SK-N-SH (cell line): ENCODE data around the gene CFAP97.

ENCODE experiments used
- EP300 ChIP-seq, 2 experiments: IDR thresholded peaks; 2 replicates each; pipeline versions ENCODE4 v1.4.0 to v1.6.1; 2012; ENCODE audit warnings: borderline replicate concordance in 1 of 2, low read depth in 1 of 2, low read length in 1 of 2
- FOXM1 ChIP-seq: IDR thresholded peaks from 2 replicates; pipeline ENCODE4 v1.4.0; 2012; ENCODE audit warnings: low read depth, mild to moderate bottlenecking
- MXI1 ChIP-seq: IDR thresholded peaks from 2 replicates; pipeline ENCODE4 v1.6.1; 2012; ENCODE audit warnings: mild to moderate bottlenecking, low read depth, low read length, improper control_type of control experiment
- POLR2AphosphoS5 ChIP-seq: IDR thresholded peaks from 2 replicates; pipeline ENCODE4 v1.6.1; 2012; ENCODE audit warnings: low read depth, low read length
- RAD21 ChIP-seq: IDR thresholded peaks from 2 replicates; pipeline ENCODE4 v1.6.1; 2012; ENCODE audit warnings: mild to moderate bottlenecking, low read length
- TF ChIP-seq, protein P1 (sequence below): IDR thresholded peaks from 2 replicates; pipeline ENCODE4 v1.6.1; 2012; ENCODE audit warnings: mild to moderate bottlenecking, low read depth, low read length, moderate library complexity
- TF ChIP-seq, protein P2 (sequence below): IDR thresholded peaks from 2 replicates; pipeline ENCODE4; 2012
- TF ChIP-seq, protein P3 (sequence below): fragments of 200-600 bp; sonication (generic); IDR thresholded peaks from 2 replicates; pipeline ENCODE4 v1.6.1; 2017; ENCODE audit warnings: antibody characterized with exemption, mild to moderate bottlenecking, moderate library complexity

DNA sequence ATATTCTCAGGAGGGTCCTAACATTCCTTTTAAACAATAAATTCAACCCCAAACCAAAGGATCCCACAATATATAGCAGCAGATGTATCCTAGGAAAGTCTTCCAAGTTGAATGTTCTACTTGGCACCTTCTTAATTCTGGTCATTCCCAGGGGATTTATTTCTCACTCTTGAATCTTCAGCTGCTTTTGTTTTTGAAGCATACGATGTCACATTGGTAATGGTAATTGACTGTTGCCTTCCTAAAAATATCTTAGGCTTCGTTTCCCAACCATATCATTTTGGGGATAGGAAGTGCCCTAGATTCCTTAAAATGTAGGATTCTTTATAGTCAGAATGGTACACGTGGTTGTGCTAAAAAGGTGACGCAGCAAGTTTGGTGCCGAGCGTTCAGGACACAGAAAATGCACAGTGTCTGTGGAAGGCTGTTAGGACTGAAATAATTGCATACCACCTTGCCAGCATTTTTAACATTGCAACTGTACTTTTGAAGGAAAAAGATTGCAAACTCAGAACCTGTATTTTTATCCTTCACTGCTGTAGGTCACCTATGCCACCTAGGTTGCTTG, 13.7 kb upstream of the CFAP97 start:
- TF ChIP-seq, protein P1, sequence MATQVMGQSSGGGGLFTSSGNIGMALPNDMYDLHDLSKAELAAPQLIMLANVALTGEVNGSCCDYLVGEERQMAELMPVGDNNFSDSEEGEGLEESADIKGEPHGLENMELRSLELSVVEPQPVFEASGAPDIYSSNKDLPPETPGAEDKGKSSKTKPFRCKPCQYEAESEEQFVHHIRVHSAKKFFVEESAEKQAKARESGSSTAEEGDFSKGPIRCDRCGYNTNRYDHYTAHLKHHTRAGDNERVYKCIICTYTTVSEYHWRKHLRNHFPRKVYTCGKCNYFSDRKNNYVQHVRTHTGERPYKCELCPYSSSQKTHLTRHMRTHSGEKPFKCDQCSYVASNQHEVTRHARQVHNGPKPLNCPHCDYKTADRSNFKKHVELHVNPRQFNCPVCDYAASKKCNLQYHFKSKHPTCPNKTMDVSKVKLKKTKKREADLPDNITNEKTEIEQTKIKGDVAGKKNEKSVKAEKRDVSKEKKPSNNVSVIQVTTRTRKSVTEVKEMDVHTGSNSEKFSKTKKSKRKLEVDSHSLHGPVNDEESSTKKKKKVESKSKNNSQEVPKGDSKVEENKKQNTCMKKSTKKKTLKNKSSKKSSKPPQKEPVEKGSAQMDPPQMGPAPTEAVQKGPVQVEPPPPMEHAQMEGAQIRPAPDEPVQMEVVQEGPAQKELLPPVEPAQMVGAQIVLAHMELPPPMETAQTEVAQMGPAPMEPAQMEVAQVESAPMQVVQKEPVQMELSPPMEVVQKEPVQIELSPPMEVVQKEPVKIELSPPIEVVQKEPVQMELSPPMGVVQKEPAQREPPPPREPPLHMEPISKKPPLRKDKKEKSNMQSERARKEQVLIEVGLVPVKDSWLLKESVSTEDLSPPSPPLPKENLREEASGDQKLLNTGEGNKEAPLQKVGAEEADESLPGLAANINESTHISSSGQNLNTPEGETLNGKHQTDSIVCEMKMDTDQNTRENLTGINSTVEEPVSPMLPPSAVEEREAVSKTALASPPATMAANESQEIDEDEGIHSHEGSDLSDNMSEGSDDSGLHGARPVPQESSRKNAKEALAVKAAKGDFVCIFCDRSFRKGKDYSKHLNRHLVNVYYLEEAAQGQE: no peak
- TF ChIP-seq, protein P2, sequence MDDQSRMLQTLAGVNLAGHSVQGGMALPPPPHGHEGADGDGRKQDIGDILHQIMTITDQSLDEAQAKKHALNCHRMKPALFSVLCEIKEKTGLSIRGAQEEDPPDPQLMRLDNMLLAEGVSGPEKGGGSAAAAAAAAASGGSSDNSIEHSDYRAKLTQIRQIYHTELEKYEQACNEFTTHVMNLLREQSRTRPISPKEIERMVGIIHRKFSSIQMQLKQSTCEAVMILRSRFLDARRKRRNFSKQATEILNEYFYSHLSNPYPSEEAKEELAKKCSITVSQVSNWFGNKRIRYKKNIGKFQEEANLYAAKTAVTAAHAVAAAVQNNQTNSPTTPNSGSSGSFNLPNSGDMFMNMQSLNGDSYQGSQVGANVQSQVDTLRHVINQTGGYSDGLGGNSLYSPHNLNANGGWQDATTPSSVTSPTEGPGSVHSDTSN: no peak
- TF ChIP-seq EP300 (IDR thresholded peaks at IDR 0.05; ENCODE audit: borderline replicate concordance in 1 of 2, low read depth in 1 of 2, low read length in 1 of 2): no peak
- TF ChIP-seq FOXM1: no peak
- no peak for TF ChIP-seq POLR2AphosphoS5
- TF ChIP-seq MXI1: no peak
- TF ChIP-seq RAD21: no peak
- TF ChIP-seq, protein P3, sequence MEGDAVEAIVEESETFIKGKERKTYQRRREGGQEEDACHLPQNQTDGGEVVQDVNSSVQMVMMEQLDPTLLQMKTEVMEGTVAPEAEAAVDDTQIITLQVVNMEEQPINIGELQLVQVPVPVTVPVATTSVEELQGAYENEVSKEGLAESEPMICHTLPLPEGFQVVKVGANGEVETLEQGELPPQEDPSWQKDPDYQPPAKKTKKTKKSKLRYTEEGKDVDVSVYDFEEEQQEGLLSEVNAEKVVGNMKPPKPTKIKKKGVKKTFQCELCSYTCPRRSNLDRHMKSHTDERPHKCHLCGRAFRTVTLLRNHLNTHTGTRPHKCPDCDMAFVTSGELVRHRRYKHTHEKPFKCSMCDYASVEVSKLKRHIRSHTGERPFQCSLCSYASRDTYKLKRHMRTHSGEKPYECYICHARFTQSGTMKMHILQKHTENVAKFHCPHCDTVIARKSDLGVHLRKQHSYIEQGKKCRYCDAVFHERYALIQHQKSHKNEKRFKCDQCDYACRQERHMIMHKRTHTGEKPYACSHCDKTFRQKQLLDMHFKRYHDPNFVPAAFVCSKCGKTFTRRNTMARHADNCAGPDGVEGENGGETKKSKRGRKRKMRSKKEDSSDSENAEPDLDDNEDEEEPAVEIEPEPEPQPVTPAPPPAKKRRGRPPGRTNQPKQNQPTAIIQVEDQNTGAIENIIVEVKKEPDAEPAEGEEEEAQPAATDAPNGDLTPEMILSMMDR: no peak
